Measurements from ENCODE around the gene UVRAG.
"Not testable (repeated sequence)": the region's sequence is repeated elsewhere in the genome, so short reads cannot be mapped to it uniquely, and the experiment has no call there.

UVRAG gene

GRCh38 chr11:76026862-76027261 lies 211.9 kb downstream of the UVRAG start:
- DNase-seq (ENCODE audit: low read depth), result no peak

GRCh38 chr11:76030286-76030685 lies 215.3 kb downstream of the UVRAG start:
- peak; percentile 86 for DNase-seq (ENCODE audit: low read depth)

GRCh38 chr11:76030968-76031590 lies 216.1 kb downstream of the UVRAG start:
- DNase-seq (ENCODE audit: low read depth), result no peak

GRCh38 chr11:76033699-76034098 lies 218.7 kb downstream of the UVRAG start:
- DNase-seq (ENCODE audit: low read depth), result no peak

- no peak for DNase-seq (ENCODE audit: low read depth)
Measured at GRCh38 chr11:76035020-76035419, 220.0 kb downstream of the UVRAG start.

GRCh38 chr11:76038608-76039007 lies 223.6 kb downstream of the UVRAG start:
- no peak for DNase-seq (ENCODE audit: low read depth)

- DNase-seq (ENCODE audit: low read depth), result no peak
Measured at GRCh38 chr11:76041208-76041607, 226.2 kb downstream of the UVRAG start.

GRCh38 chr11:76044750-76045320 lies 229.8 kb downstream of the UVRAG start:
- DNase-seq (ENCODE audit: low read depth), result no peak

GRCh38 chr11:76047231-76047630 lies 232.2 kb downstream of the UVRAG start:
- DNase-seq (ENCODE audit: low read depth), result no peak

GRCh38 chr11:76047766-76048165 lies 232.8 kb downstream of the UVRAG start:
- no peak for DNase-seq (ENCODE audit: low read depth)

- DNase-seq (ENCODE audit: low read depth), result no peak
Measured at GRCh38 chr11:76048763-76049162, 233.8 kb downstream of the UVRAG start.

GRCh38 chr11:76049511-76049910 lies 234.5 kb downstream of the UVRAG start:
- no peak for DNase-seq (ENCODE audit: low read depth)

GRCh38 chr11:76051937-76052336 lies 236.9 kb downstream of the UVRAG start:
- no peak for DNase-seq (ENCODE audit: low read depth)

- no peak for DNase-seq (ENCODE audit: low read depth)
Measured at GRCh38 chr11:76054330-76054729, 239.3 kb downstream of the UVRAG start.

- DNase-seq (ENCODE audit: low read depth), result no peak
Measured at GRCh38 chr11:76056876-76057275, 241.9 kb downstream of the UVRAG start.

- DNase-seq (ENCODE audit: low read depth), result not testable (repeated sequence)
Measured at GRCh38 chr11:76060475-76061036, 245.5 kb downstream of the UVRAG start.

GRCh38 chr11:76062733-76063132 lies 247.7 kb downstream of the UVRAG start:
- no peak for DNase-seq (ENCODE audit: low read depth)

- DNase-seq (ENCODE audit: low read depth), result no peak
Measured at GRCh38 chr11:76064192-76064591, 249.2 kb downstream of the UVRAG start.

- DNase-seq (ENCODE audit: low read depth), result no peak
Measured at GRCh38 chr11:76067099-76067498, 252.1 kb downstream of the UVRAG start.

- no peak for DNase-seq (ENCODE audit: low read depth)
Measured at GRCh38 chr11:76069001-76069400, 254.0 kb downstream of the UVRAG start.

GRCh38 chr11:76071090-76071489 lies 256.1 kb downstream of the UVRAG start:
- DNase-seq (ENCODE audit: low read depth), result no peak

GRCh38 chr11:76073724-76074123 lies 258.7 kb downstream of the UVRAG start:
- peak; percentile 42 for DNase-seq (ENCODE audit: low read depth)

- peak; percentile 41 for DNase-seq (ENCODE audit: low read depth)
Measured at GRCh38 chr11:76074148-76075095, 259.4 kb downstream of the UVRAG start.

All from non-pigmented ciliary epithelial cell (primary cell).